ENCODE data around the gene DHRS7B.

DNA sequence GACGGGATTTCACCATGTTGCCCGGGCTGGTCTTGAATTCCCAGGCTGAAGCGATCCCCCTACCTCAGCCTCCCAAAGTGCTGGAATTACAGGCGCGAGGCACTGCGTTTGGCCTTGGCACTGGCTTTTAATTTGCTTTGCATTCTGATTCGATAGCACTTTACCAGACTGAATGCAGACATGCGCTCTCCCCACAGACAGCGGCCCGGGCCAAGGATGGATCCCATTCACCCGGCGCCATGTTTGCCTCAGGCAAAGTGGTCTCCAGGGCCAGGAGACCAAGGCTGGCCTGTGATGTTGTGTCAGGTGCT, 41.7 kb downstream of the DHRS7B start:
- TF ChIP-seq EP300 (IDR thresholded peaks at IDR 0.05; ENCODE audit: borderline replicate concordance in 1 of 2, low read depth in 1 of 2, low read length in 1 of 2) (no peak), JUND (IDR thresholded peaks at IDR 0.05) (no peak), GATA2 (CRISPR knock-in tag; IDR thresholded peaks at IDR 0.05) (no peak), NFIC (IDR thresholded peaks at IDR 0.05; ENCODE audit: borderline replicate concordance) (no peak), CTCF (IDR thresholded peaks at IDR 0.05) (no peak), RCOR1 (IDR thresholded peaks at IDR 0.05; ENCODE audit: low read length) (no peak), FOXJ3 (CRISPR knock-in tag; IDR thresholded peaks at IDR 0.05) (no peak)
- TF ChIP-seq, protein P1, sequence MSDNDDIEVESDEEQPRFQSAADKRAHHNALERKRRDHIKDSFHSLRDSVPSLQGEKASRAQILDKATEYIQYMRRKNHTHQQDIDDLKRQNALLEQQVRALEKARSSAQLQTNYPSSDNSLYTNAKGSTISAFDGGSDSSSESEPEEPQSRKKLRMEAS (IDR thresholded peaks at IDR 0.05; ENCODE audit: low read depth), result no peak

All from SK-N-SH (cell line).